Activated CD4-positive, alpha-beta T cell treated with anti-CD3 and anti-CD28 coated beads, Interleukin-2, Interleukin-4, amounts not matched to agents 100 ng/mL and 50 ng/mL, durations not matched to agents 16 hours and 8 hours (primary cell): ENCODE results near the gene ACOX3.

Source experiments
- DNase-seq: peaks from one replicate; pipeline ENCODE4 v3.0.0-alpha.2; 2020; ENCODE audit warnings: low spot score

Gene ACOX3

GRCh38 chr4:8319731-8320385 is 120.7 kb downstream of the ACOX3 start:
- no peak for DNase-seq

- DNase-seq = no peak
These were observed 121.5 kb downstream of the ACOX3 start for GRCh38 chr4:8319061-8319460.

GRCh38 chr4:8318509-8318908 is 122.0 kb downstream of the ACOX3 start:
- no peak for DNase-seq

- no peak for DNase-seq
These were observed 123.0 kb downstream of the ACOX3 start for GRCh38 chr4:8317474-8317873.

- no peak for DNase-seq
These were observed 123.6 kb downstream of the ACOX3 start for GRCh38 chr4:8316911-8317351.
